Stimulated activated CD8-positive, alpha-beta memory T cell treated with anti-CD3 and anti-CD28 coated beads, Interleukin-15, amount 100 ng/mL, for 24 hours (primary cell): ENCODE results near the gene MIEF1.
"Not testable (repeated sequence)": the region's sequence is repeated elsewhere in the genome, so short reads cannot be mapped to it uniquely, and the experiment has no call there.

Source experiments
- DNase-seq: peaks from one replicate; pipeline ENCODE4 v3.0.0-alpha.2; 2020; ENCODE audit warnings: low read depth

The MIEF1 gene

GRCh38 chr22:39489094-39490068, 12.7 kb upstream of the MIEF1 start:
- DNase-seq: no peak

GRCh38 chr22:39490135-39490798, 11.8 kb upstream of the MIEF1 start:
- DNase-seq: peak; percentile 20

- no peak for DNase-seq
Observed at GRCh38 chr22:39490966-39491680, 11.0 kb upstream of the MIEF1 start.

DNA sequence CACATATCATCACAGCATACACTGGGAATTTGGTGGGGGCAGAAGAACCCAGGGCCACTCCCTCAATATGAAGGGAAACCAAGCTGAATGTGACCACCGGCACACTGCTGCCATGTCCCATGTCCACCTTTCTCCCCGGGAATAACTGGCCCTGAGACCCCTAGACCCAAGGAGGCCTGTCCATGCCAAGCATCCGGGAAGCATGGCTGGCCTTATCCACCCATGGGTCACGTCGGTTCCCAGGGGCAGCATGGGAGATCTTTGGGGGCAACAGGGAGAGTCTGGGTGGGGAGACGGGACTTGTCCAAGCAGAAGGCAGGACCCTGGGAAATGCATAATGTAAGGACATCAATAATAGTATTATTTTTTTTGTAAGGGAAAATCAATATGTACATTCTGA, 10.4 kb upstream of the MIEF1 start:
- no peak for DNase-seq

DNA sequence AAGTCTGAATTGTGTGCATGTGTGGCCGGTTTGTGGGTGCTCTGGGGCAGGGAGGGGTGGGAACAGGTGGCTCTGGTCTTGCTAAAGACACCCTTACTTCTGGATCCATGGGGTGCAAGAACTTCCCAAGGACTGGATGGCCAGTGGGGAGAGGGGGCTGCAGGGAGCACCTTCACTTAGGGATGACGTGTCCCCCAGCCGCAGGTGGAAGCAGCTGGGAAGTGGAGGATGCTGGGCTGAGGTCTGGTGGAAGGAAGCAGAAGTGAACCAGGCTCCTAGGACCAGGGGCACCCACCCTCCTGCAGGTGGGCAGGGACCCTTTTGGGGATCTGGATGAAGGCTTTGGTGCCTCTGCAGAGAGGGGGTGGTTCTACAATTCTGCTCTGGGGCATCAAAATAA, 9.9 kb upstream of the MIEF1 start:
- no peak for DNase-seq

DNA sequence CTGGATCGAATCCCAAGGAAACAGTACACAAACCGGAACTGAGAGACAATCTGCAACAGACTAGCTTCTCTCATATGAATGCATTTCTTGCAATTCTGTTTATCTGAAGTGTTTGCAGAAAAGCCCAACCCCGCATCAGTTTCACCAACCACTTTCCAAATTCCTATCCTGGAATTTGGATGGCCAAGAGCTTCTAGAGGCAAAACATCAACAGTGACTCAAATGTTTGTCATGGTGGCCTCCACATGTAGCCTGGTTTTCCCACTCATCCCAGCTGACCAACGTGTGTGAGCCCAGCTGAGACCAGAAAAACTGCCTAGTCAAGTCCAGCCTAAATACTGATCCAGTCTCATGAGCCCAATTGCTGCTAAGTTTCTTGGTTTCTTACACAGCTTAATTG, 8.3 kb upstream of the MIEF1 start:
- DNase-seq: no peak

- DNase-seq: no peak
Observed at GRCh38 chr22:39494471-39495120, 7.5 kb upstream of the MIEF1 start.

DNA sequence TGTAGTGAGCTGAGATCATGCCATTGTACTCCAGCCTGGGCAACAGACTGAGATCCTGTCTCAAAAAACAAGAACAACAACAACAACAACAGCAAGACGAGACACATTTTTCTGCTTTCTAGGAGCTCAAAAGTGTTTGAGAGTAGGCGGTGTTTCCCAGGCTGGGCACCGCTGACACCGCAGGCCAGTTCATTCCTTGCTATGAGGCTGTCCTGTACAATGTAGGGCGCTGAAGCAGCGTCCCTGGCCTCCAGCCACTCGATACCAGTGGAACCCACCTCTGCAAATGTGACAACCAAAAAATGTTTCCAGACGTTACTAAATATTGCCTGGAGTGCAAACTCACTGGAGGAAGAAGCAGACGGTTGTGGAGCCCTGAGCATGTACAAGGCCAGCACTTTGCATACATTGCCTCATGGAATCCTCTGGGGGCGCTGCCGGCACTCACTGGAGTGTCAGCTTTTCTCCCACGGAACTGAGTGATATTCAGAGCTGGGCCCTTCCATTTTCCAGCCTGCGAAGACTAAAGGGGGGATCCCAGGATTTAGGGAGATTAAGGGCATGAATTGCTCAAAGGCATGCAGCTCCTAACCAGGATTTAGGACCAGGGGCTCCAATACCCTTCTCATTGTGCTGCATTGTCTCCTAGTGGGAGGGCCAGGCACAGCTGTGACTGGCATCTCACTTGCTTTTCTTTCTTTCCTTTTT, 5.8 kb upstream of the MIEF1 start:
- DNase-seq: no peak

DNA sequence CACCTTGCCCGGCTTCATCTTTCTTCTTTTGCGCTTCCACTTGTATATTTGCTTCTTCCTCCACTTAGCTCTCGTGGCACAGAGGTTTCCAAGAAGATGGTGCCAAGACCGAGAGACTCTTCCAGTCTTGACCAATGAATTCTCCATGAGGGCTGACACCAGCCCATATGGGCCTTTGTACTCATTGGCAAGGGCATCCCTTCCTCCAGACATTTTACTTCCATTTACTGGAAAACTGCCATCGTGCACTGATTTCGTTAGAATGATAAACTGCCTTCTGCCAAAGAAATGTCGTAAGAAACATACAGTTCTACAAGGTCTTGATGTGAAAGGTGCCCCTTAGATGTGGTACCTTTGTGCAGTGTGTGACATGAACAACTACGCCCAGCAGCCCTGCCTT, 4.7 kb upstream of the MIEF1 start:
- DNase-seq: no peak

GRCh38 chr22:39498368-39498767, 3.7 kb upstream of the MIEF1 start:
- DNase-seq: no peak

DNA sequence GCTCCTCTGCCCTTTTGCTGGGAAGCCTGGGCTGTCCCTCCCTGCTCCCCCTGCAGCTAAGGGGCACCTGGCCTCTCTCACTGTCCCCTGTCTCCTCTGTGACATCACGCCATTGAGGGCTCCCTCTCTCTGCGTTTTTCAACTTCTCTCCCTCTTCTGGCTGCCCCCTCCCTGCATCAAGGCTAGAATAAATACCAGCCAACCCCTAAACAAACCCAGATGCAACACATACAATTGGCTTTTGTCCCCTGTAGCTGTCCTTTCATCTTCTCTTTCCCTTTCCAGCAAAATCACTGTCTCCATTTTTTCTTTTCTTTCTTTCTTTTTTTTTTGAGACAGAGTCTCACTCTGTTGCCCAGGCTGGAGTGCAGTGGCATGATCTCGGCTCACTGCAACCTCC, 3.3 kb upstream of the MIEF1 start:
- DNase-seq: no peak

- no peak for DNase-seq
Observed at GRCh38 chr22:39500101-39500500, 2.0 kb upstream of the MIEF1 start.

GRCh38 chr22:39501644-39502108, 414 bp upstream of the MIEF1 start:
- no peak for DNase-seq

GRCh38 chr22:39502789-39503409, 809 bp downstream of the MIEF1 start:
- DNase-seq: no peak

- DNase-seq: no peak
Observed at GRCh38 chr22:39503630-39504029, 1.5 kb downstream of the MIEF1 start.

GRCh38 chr22:39504071-39504470, 2.0 kb downstream of the MIEF1 start:
- DNase-seq: no peak

- DNase-seq: not testable (repeated sequence)
Observed at GRCh38 chr22:39507021-39507420, 4.9 kb downstream of the MIEF1 start.

GRCh38 chr22:39508393-39508792, 6.3 kb downstream of the MIEF1 start:
- DNase-seq: no peak

DNA sequence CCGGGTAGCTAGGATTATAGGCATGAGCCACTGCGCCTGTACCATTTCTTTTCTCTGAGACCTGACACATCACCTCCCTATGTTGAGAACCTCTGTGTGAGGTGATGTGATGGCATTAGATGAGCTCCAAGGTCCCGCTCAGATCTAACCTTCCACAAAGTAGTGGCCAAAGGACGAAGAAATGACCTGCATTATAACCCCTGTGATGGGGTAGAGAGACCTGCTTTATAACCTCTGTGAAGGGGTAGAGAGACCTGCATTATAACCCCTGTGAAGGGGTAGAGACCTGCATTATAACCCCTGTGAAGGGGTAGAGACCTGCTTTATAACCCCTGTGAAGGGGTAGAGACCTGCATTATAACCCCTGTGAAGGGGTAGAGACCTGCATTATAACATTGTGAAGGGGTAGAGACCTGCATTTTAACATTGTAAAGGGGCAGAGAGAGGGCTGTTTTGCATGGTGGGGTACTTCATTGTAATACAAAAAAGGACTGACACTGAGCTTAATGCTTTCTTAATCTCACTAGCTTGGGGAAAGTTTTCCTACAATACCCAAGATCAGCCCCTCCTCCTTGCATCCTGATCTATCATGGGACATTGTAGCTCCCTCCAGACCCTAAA, 8.5 kb downstream of the MIEF1 start:
- DNase-seq: no peak

DNA sequence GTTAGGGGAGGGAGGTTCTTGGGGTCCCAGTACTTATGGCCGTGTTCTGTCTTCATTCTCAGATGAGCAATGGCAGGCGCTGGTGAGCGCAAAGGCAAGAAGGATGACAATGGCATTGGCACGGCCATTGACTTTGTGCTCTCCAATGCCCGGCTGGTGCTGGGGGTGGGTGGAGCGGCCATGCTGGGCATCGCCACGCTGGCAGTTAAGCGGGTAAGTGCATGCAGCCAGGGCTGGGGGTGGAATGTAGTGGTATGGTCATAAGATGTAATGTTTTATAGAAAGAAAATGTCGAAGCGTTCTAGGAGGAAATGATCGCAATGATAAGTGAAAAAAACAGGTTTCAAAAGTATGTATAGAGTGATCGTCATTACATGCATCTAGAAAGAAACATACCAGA, 9.1 kb downstream of the MIEF1 start:
- no peak for DNase-seq

DNA sequence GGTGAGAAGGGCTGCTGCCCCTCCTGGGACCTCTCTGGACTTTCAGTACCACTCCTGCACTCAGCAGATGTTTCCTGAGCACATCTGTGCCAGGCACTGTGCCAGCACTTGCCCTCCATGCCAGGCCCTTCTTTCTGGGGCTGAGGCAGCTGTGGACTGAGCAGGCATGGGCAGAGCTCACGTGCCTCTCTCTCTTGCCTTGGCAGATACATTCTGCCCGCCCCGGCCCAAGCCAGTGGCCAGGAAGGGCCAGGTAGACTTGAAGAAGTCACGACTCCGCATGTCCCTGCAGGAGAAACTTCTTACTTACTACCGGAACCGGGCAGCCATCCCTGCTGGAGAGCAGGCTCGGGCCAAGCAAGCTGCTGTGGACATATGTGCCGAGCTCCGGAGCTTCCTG, 9.9 kb downstream of the MIEF1 start:
- DNase-seq: no peak
